ENCODE measurements around the gene CD40.

CD40 gene

DNA sequence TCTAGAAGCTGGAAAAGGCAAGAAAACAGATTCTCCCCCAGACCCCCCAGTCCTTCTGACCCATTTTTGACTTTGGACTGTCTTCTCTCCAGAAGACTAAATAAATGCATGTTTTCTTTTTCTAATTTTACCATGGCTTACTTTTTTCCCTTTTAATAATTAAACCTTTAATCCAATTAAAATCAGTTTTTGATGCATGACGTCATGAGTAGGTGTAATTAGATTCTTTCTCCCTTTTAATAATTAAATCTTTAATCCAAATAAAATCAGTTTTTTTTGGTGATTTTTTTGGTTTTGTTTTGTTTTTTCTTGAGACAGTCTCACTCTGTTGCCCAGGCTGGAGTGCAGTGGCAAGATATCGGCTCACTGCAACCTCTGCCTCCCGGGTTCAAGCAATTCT, 15.2 kb upstream of the CD40 start:
- TF ChIP-seq, protein P1, sequence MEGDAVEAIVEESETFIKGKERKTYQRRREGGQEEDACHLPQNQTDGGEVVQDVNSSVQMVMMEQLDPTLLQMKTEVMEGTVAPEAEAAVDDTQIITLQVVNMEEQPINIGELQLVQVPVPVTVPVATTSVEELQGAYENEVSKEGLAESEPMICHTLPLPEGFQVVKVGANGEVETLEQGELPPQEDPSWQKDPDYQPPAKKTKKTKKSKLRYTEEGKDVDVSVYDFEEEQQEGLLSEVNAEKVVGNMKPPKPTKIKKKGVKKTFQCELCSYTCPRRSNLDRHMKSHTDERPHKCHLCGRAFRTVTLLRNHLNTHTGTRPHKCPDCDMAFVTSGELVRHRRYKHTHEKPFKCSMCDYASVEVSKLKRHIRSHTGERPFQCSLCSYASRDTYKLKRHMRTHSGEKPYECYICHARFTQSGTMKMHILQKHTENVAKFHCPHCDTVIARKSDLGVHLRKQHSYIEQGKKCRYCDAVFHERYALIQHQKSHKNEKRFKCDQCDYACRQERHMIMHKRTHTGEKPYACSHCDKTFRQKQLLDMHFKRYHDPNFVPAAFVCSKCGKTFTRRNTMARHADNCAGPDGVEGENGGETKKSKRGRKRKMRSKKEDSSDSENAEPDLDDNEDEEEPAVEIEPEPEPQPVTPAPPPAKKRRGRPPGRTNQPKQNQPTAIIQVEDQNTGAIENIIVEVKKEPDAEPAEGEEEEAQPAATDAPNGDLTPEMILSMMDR (IDR thresholded peaks at IDR 0.05) = no peak
- Histone ChIP-seq H3K27me3 (ENCODE audit: control insufficient read depth, insufficient read depth, low read length) (no peaks in the 10 kb centered on the region), H3K79me2 (no peaks in the 10 kb centered on the region), H3K9ac (no peak overlapping the region), H3K36me3 (ENCODE audit: control insufficient read depth, insufficient read depth, low read length) (no peaks in the 10 kb centered on the region), H3K9me3 (ENCODE audit: control insufficient read depth, low read length) (no peaks in the 10 kb centered on the region), H2AFZ (no peak overlapping the region), H3K4me3 (ENCODE audit: low read depth, low read length) (no peak overlapping the region), H3K4me1 (no peaks in the 10 kb centered on the region), H3K4me2 (ENCODE audit: low read length) (no peak overlapping the region), H3K27ac (no peak overlapping the region)

DNA sequence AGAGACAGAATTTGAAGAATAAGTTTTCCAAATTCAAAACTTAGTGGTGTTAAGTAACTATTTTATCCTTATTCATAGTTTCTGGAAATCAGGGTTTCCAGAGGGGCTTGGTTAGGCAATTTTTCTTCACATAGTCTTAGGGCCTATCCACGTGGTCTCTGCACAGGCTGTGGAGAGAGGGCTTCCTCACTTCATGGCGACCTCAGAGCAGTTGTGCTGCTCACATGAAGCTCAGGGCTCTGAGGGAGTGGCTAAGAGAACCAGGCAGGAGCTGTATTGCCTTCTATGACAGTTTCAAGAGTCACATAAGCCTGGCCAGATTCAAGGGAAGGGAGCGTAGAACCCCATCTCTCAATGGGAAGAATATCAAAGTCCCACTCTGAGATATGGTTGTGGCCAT, 13.9 kb upstream of the CD40 start:
- Histone ChIP-seq H3K4me2 (ENCODE audit: low read length) (no peak overlapping the region), H3K9ac (no peak overlapping the region), H2AFZ (no peak overlapping the region), H3K36me3 (ENCODE audit: control insufficient read depth, insufficient read depth, low read length) (no peaks in the 10 kb centered on the region), H3K27ac (no peak overlapping the region), H3K4me3 (ENCODE audit: low read depth, low read length) (no peak overlapping the region), H3K27me3 (ENCODE audit: control insufficient read depth, insufficient read depth, low read length) (no peaks in the 10 kb centered on the region), H3K4me1 (no peaks in the 10 kb centered on the region), H3K9me3 (ENCODE audit: control insufficient read depth, low read length) (no peaks in the 10 kb centered on the region), H3K79me2 (no peaks in the 10 kb centered on the region)
- TF ChIP-seq, protein P1 (IDR thresholded peaks at IDR 0.05) = no peak

DNA sequence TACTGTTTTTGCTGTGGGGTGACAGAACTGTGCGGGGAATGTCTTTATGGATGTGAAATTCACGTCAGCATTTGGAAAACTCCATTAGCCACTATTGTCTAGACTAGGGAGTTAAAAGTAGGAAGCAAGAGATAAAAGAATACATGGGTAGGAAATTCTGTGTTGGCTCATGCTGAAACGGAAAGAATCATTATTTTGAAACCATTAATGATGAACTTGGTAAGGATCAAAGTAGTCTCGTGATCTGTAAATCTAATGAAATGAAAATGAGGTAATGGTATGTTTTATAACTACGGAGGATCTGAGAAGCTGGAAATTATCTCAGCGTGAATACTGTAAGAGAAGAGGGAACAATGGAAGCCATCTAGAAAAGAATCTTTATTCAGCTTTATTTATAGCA, 11.1 kb upstream of the CD40 start:
- Histone ChIP-seq H3K4me3 (ENCODE audit: low read depth, low read length) (no peak overlapping the region), H3K9ac (no peak overlapping the region), H3K27ac (no peak overlapping the region), H3K4me2 (ENCODE audit: low read length) (no peak overlapping the region), H3K9me3 (ENCODE audit: control insufficient read depth, low read length) (no peaks in the 10 kb centered on the region), H3K4me1 (peaks cover 4% of the 10 kb centered on the region), H3K27me3 (ENCODE audit: control insufficient read depth, insufficient read depth, low read length) (no peaks in the 10 kb centered on the region), H2AFZ (no peak overlapping the region), H3K36me3 (ENCODE audit: control insufficient read depth, insufficient read depth, low read length) (no peaks in the 10 kb centered on the region), H3K79me2 (no peaks in the 10 kb centered on the region)
- TF ChIP-seq, protein P1 (IDR thresholded peaks at IDR 0.05) = no peak

DNA sequence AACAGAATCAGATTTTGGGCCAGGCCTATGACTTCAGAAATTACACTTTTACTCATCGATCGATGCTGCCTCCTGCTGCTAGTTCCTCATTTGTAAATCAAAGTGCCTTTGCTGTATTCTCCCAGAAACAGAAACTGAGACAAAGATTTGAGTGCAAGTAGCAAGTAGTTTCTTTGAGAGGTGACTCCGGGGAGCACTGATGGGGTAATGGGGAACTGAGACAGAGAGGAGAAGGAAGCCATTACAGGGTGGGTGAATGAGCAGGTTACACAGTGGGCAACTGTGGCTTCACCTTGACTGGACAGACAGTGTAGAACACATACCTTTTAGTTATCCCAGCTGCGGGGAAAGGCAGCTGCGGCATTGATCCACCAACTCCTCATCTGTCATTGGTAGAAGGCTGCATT, 9.7 kb upstream of the CD40 start:
- H3K4me3 ChIP-seq (ENCODE audit: low read depth, low read length) = no peak overlapping the region
- H2AFZ ChIP-seq = no peak overlapping the region
- no peaks in the 10 kb centered on the region for H3K27me3 ChIP-seq (ENCODE audit: control insufficient read depth, insufficient read depth, low read length)
- H3K4me2 ChIP-seq (ENCODE audit: low read length) = no peak overlapping the region
- no peak overlapping the region for H3K9ac ChIP-seq
- peaks cover 9% of the 10 kb centered on the region for H3K4me1 ChIP-seq
- no peaks in the 10 kb centered on the region for H3K9me3 ChIP-seq (ENCODE audit: control insufficient read depth, low read length)
- no peak overlapping the region for H3K27ac ChIP-seq
- H3K79me2 ChIP-seq = no peaks in the 10 kb centered on the region
- no peaks in the 10 kb centered on the region for H3K36me3 ChIP-seq (ENCODE audit: control insufficient read depth, insufficient read depth, low read length)
- TF ChIP-seq, protein P1 (IDR thresholded peaks at IDR 0.05) = no peak

DNA sequence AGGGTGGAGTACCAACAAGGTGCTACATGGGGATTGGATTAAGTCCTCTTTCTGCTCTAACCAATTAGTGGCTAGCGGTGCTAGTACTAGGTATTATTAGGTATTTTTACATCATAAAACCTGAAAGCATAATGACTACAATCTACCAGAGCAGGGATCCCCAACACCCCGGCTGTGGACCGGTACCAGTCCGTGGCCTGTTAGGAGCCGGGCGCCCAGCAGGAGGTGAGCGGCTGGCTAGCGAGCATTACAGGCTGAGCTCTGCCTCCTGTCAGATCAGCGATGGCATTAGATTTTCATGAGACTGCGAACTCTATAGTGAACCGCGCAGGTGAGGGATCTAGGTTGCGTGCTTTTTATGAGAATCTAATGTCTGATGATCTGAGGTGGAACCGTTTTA, 9.1 kb upstream of the CD40 start:
- Histone ChIP-seq H3K9me3 (ENCODE audit: control insufficient read depth, low read length) (no peaks in the 10 kb centered on the region), H3K36me3 (ENCODE audit: control insufficient read depth, insufficient read depth, low read length) (no peaks in the 10 kb centered on the region), H3K79me2 (no peaks in the 10 kb centered on the region), H3K27me3 (ENCODE audit: control insufficient read depth, insufficient read depth, low read length) (no peaks in the 10 kb centered on the region), H3K4me2 (ENCODE audit: low read length) (no peak overlapping the region), H3K9ac (no peak overlapping the region), H3K4me3 (ENCODE audit: low read depth, low read length) (no peak overlapping the region), H3K27ac (no peak overlapping the region), H2AFZ (no peak overlapping the region), H3K4me1 (peaks cover 9% of the 10 kb centered on the region)
- TF ChIP-seq, protein P1 (IDR thresholded peaks at IDR 0.05) = no peak

Measured in parathyroid adenoma (tissue), 2 donors.